Measurements from ENCODE around the gene TOX2. TPM values are rescaled to one million over a fixed set of nuclear protein-coding genes. Genes with fewer than 3 reads are reported as not detected.

The TOX2 gene
- total RNA-seq, 1 donor from 2014 or later: 0.94 TPM

- Mint-ChIP-seq H3K4me1 (peaks cover 6% of the 10 kb centered on the region), H3K36me3 (no peaks in the 10 kb centered on the region), H3K27ac (no peak overlapping the region), H3K9me3 (no peaks in the 10 kb centered on the region), H3K4me3 (no peak overlapping the region), H3K27me3 (ENCODE audit: low read depth) (peaks cover 9% of the 10 kb centered on the region)
- no peak for DNase-seq (ENCODE audit: low spot score in 2 of 2, unreplicated experiment in 2 of 2)
- no peak for TF ChIP-seq CTCF (IDR thresholded peaks at IDR 0.05; ENCODE audit: unreplicated experiment)
Measured at GRCh38 chr20:43960231-43960630, 45.6 kb downstream of the TOX2 start.

- no peak for TF ChIP-seq CTCF (IDR thresholded peaks at IDR 0.05; ENCODE audit: unreplicated experiment)
- Mint-ChIP-seq H3K4me3 (no peak overlapping the region), H3K27ac (no peak overlapping the region), H3K27me3 (ENCODE audit: low read depth) (peaks cover 10% of the 10 kb centered on the region), H3K9me3 (no peaks in the 10 kb centered on the region), H3K4me1 (peaks cover 6% of the 10 kb centered on the region), H3K36me3 (no peaks in the 10 kb centered on the region)
- DNase-seq (ENCODE audit: low spot score in 2 of 2, unreplicated experiment in 2 of 2): no peak
Measured at GRCh38 chr20:43961116-43961515, 46.5 kb downstream of the TOX2 start.

GRCh38 chr20:43961541-43962471 is 47.2 kb downstream of the TOX2 start:
- no peak for DNase-seq (ENCODE audit: low spot score in 2 of 2, unreplicated experiment in 2 of 2)
- H3K27ac Mint-ChIP-seq: no peak overlapping the region
- no peaks in the 10 kb centered on the region for H3K9me3 Mint-ChIP-seq
- peaks cover 6% of the 10 kb centered on the region for H3K4me1 Mint-ChIP-seq
- no peak overlapping the region for H3K4me3 Mint-ChIP-seq
- no peak for TF ChIP-seq CTCF (IDR thresholded peaks at IDR 0.05; ENCODE audit: unreplicated experiment)
- no peaks in the 10 kb centered on the region for H3K36me3 Mint-ChIP-seq
- peaks cover 10% of the 10 kb centered on the region for H3K27me3 Mint-ChIP-seq (ENCODE audit: low read depth)

GRCh38 chr20:43962530-43962929 is 47.9 kb downstream of the TOX2 start:
- H3K27me3 Mint-ChIP-seq (ENCODE audit: low read depth): peaks cover 10% of the 10 kb centered on the region
- no peak overlapping the region for H3K27ac Mint-ChIP-seq
- TF ChIP-seq CTCF (IDR thresholded peaks at IDR 0.05; ENCODE audit: unreplicated experiment): no peak
- peaks cover 6% of the 10 kb centered on the region for H3K4me1 Mint-ChIP-seq
- no peaks in the 10 kb centered on the region for H3K36me3 Mint-ChIP-seq
- no peaks in the 10 kb centered on the region for H3K9me3 Mint-ChIP-seq
- H3K4me3 Mint-ChIP-seq: no peak overlapping the region
- DNase-seq (ENCODE audit: low spot score in 2 of 2, unreplicated experiment in 2 of 2): no peak

GRCh38 chr20:43963233-43963632 is 48.6 kb downstream of the TOX2 start:
- H3K4me1 Mint-ChIP-seq: peaks cover 6% of the 10 kb centered on the region
- TF ChIP-seq CTCF (IDR thresholded peaks at IDR 0.05; ENCODE audit: unreplicated experiment): no peak
- H3K27ac Mint-ChIP-seq: no peak overlapping the region
- H3K9me3 Mint-ChIP-seq: no peaks in the 10 kb centered on the region
- H3K4me3 Mint-ChIP-seq: no peak overlapping the region
- DNase-seq (ENCODE audit: low spot score in 2 of 2, unreplicated experiment in 2 of 2): no peak
- H3K27me3 Mint-ChIP-seq (ENCODE audit: low read depth): peaks cover 10% of the 10 kb centered on the region
- no peaks in the 10 kb centered on the region for H3K36me3 Mint-ChIP-seq
